GM18505 (cell line): ENCODE data around the gene PTPRK.

Experiments used
- ATAC-seq: cut with Tn5 transposase; IDR thresholded peaks from one replicate; pipeline ENCODE4 v1.9.1; 2021; ENCODE audit not compliant: unreplicated experiment
- POLR2A ChIP-seq: IDR thresholded peaks from 4 replicates; pipeline ENCODE4 v1.6.1; 2011; ENCODE audit warnings: borderline replicate concordance; ENCODE audit not compliant: insufficient read depth, insufficient read length; ENCODE audit errors: extremely low read depth

PTPRK gene

GRCh38 chr6:128200789-128201188 lies 319.6 kb downstream of the PTPRK start:
- ATAC-seq = no peak
- no peak for TF ChIP-seq POLR2A

GRCh38 chr6:128199461-128199860 lies 320.9 kb downstream of the PTPRK start:
- no peak for TF ChIP-seq POLR2A
- no peak for ATAC-seq

GRCh38 chr6:128192972-128193371 lies 327.4 kb downstream of the PTPRK start:
- no peak for TF ChIP-seq POLR2A
- ATAC-seq = no peak

- no peak for ATAC-seq
Observed at GRCh38 chr6:128188678-128189077, 331.7 kb downstream of the PTPRK start.

GRCh38 chr6:128186729-128187128 lies 333.7 kb downstream of the PTPRK start:
- no peak for ATAC-seq
- TF ChIP-seq POLR2A = no peak

More at GRCh38 chr6:128188678-128189077, 331.7 kb downstream of the PTPRK start:
- TF ChIP-seq POLR2A = no peak

- no peak for ATAC-seq
- no peak for TF ChIP-seq POLR2A
Observed at GRCh38 chr6:128179876-128180438, 340.4 kb downstream of the PTPRK start.

- TF ChIP-seq POLR2A = no peak
- no peak for ATAC-seq
Observed at GRCh38 chr6:128174724-128175123, 345.7 kb downstream of the PTPRK start.

- no peak for ATAC-seq
- TF ChIP-seq POLR2A = no peak
Observed at GRCh38 chr6:128172752-128173682, 347.4 kb downstream of the PTPRK start.

GRCh38 chr6:128172081-128172480 lies 348.3 kb downstream of the PTPRK start:
- no peak for ATAC-seq
- no peak for TF ChIP-seq POLR2A

- ATAC-seq = no peak
- no peak for TF ChIP-seq POLR2A
Observed at GRCh38 chr6:128171182-128171581, 349.2 kb downstream of the PTPRK start.

GRCh38 chr6:128168244-128168643 lies 352.2 kb downstream of the PTPRK start:
- no peak for TF ChIP-seq POLR2A
- ATAC-seq = no peak

GRCh38 chr6:128167552-128167951 lies 352.8 kb downstream of the PTPRK start:
- no peak for ATAC-seq

GRCh38 chr6:128164254-128164653 lies 356.1 kb downstream of the PTPRK start:
- no peak for ATAC-seq

More at GRCh38 chr6:128167552-128167951, 352.8 kb downstream of the PTPRK start:
- no peak for TF ChIP-seq POLR2A

GRCh38 chr6:128162423-128162822 lies 358.0 kb downstream of the PTPRK start:
- no peak for TF ChIP-seq POLR2A
- no peak for ATAC-seq

More at GRCh38 chr6:128164254-128164653, 356.1 kb downstream of the PTPRK start:
- no peak for TF ChIP-seq POLR2A

GRCh38 chr6:128161839-128162238 lies 358.6 kb downstream of the PTPRK start:
- no peak for TF ChIP-seq POLR2A
- ATAC-seq = no peak

GRCh38 chr6:128161263-128161662 lies 359.1 kb downstream of the PTPRK start:
- no peak for TF ChIP-seq POLR2A

More at GRCh38 chr6:128161263-128161662, 359.1 kb downstream of the PTPRK start:
- no peak for ATAC-seq
